Urinary bladder (tissue), 4 donors: ENCODE measurements around the gene TPH2. TPM values are rescaled to one million over a fixed set of nuclear protein-coding genes. Genes with fewer than 3 reads are reported as not detected.

Experiments
- DNase-seq: peaks from one replicate; pipeline ENCODE4 v3.0.0-alpha.2; 2015; ENCODE audit errors: extremely low spot score
- H3K27ac ChIP-seq: one replicate; pipeline ENCODE4 v1.5.1; 2013; ENCODE audit warnings: low read depth, mild to moderate bottlenecking, moderate library complexity
- H3K36me3 ChIP-seq: one replicate; pipeline ENCODE4 v1.6.1; 2013; ENCODE audit warnings: mild to moderate bottlenecking, moderate library complexity; ENCODE audit not compliant: insufficient read depth
- H3K4me1 ChIP-seq: one replicate; pipeline ENCODE4 v1.6.1; 2013; ENCODE audit warnings: mild to moderate bottlenecking, moderate library complexity; ENCODE audit not compliant: insufficient read depth
- H3K4me3 ChIP-seq: one replicate; pipeline ENCODE4 v1.5.1; 2013; ENCODE audit warnings: low read depth, low read length
- WGBS: extraction: QIAGEN DNeasy Blood & Tissue Kit; methylation state at CpG from one replicate; pipeline ENCODE4 v1.1.7; 2013; 5-methylcytosine and 5-hydroxymethylcytosine counted together
- polyA plus RNA-seq: library from polyadenylated mRNA; stranded (reverse); fragments of 200-250 nt; gene quantifications from one replicate; pipeline ENCODE4 v1.2.3, GENCODE V29; 2013
- total RNA-seq: library from RNA; depleted of rRNA; stranded (reverse); fragments of >200 nt; gene quantifications from one replicate; pipeline ENCODE4 v1.2.3, GENCODE V29; 2014
- donor health status: healthy with polysubstance abuse.
- donor health status: healthy.

TPH2 gene
- total and polyA plus RNA-seq, 2 donors, result not detected

- Histone ChIP-seq H3K4me3 (no peak overlapping the region), H3K36me3 (no peaks in the 10 kb centered on the region), H3K4me1 (no peaks in the 10 kb centered on the region), H3K27ac (no peak overlapping the region)
- 22% methylated on average over 1 of the region's 1 CpG for WGBS
- no peak for DNase-seq
Measured at GRCh38 chr12:72072592-72073212, 134.1 kb downstream of the TPH2 start.

GRCh38 chr12:72074065-72074464, 135.4 kb downstream of the TPH2 start:
- Histone ChIP-seq H3K4me3 (no peak overlapping the region), H3K27ac (no peak overlapping the region), H3K4me1 (no peaks in the 10 kb centered on the region), H3K36me3 (no peaks in the 10 kb centered on the region)
- no peak for DNase-seq
- WGBS, result 56% methylated on average over 1 of the region's 1 CpG

GRCh38 chr12:72074956-72075355, 136.3 kb downstream of the TPH2 start:
- no peaks in the 10 kb centered on the region for H3K4me1 ChIP-seq
- WGBS, result 54% methylated on average over 3 of the region's 3 CpGs
- no peak for DNase-seq

GRCh38 chr12:72075401-72075800, 136.8 kb downstream of the TPH2 start:
- Histone ChIP-seq H3K36me3 (no peaks in the 10 kb centered on the region), H3K4me3 (no peak overlapping the region), H3K4me1 (no peaks in the 10 kb centered on the region), H3K27ac (no peak overlapping the region)
- no peak for DNase-seq
- WGBS, result 54% methylated on average over 3 of the region's 3 CpGs

More at GRCh38 chr12:72074956-72075355, 136.3 kb downstream of the TPH2 start:
- Histone ChIP-seq H3K36me3 (no peaks in the 10 kb centered on the region), H3K27ac (no peak overlapping the region), H3K4me3 (no peak overlapping the region)

GRCh38 chr12:72075891-72076557, 137.4 kb downstream of the TPH2 start:
- WGBS, result 88% methylated on average over 9 of the region's 9 CpGs
- no peak overlapping the region for H3K27ac ChIP-seq

GRCh38 chr12:72076558-72076915, 137.9 kb downstream of the TPH2 start:
- Histone ChIP-seq H3K36me3 (no peaks in the 10 kb centered on the region), H3K4me1 (no peaks in the 10 kb centered on the region), H3K27ac (no peak overlapping the region), H3K4me3 (no peak overlapping the region)
- 60% methylated on average over 3 of the region's 3 CpGs for WGBS
- no peak for DNase-seq

More at GRCh38 chr12:72075891-72076557, 137.4 kb downstream of the TPH2 start:
- no peaks in the 10 kb centered on the region for H3K4me1 ChIP-seq
- no peak overlapping the region for H3K4me3 ChIP-seq
- DNase-seq, result no peak
- no peaks in the 10 kb centered on the region for H3K36me3 ChIP-seq

GRCh38 chr12:72077111-72077820, 138.6 kb downstream of the TPH2 start:
- Histone ChIP-seq H3K36me3 (no peaks in the 10 kb centered on the region), H3K27ac (no peak overlapping the region), H3K4me1 (no peaks in the 10 kb centered on the region), H3K4me3 (no peak overlapping the region)
- DNase-seq, result no peak
- WGBS, result 58% methylated on average over 5 of the region's 5 CpGs

GRCh38 chr12:72081777-72082176, 143.1 kb downstream of the TPH2 start:
- H3K4me1 ChIP-seq, result no peaks in the 10 kb centered on the region
- H3K36me3 ChIP-seq, result no peaks in the 10 kb centered on the region
- WGBS, result 41% methylated on average over 2 of the region's 2 CpGs
- DNase-seq, result no peak
- H3K4me3 ChIP-seq, result no peak overlapping the region
- no peak overlapping the region for H3K27ac ChIP-seq

Other genes with a start within 250 kb of the TPH2 start
- 45.0 TPM for gene RAB21, start 184.0 kb upstream of the TPH2 start, total RNA-seq
- gene RAB21, start 184.0 kb upstream of the TPH2 start, polyA plus RNA-seq, result 34.7 TPM
- 69.0 TPM for gene TBC1D15, start 99.1 kb upstream of the TPH2 start, total RNA-seq
- 29.3 TPM for gene TBC1D15, start 99.1 kb upstream of the TPH2 start, polyA plus RNA-seq